Epithelial cell of proximal tubule (primary cell): ENCODE measurements around the gene BRF1. TPM values are rescaled to one million over a fixed set of nuclear protein-coding genes. Genes with fewer than 3 reads are reported as not detected.

Source experiments
- DNase-seq: peaks from one replicate; pipeline ENCODE4 v3.0.0-alpha.2; 2011; ENCODE audit warnings: low read depth
- H3K4me3 ChIP-seq: 2 replicates; pipeline ENCODE4 v1.5.1; 2011; ENCODE audit warnings: low read depth, mild to moderate bottlenecking, low read length
- CTCF ChIP-seq: conservative IDR thresholded peaks from 2 replicates; pipeline ENCODE4 v1.5.1; 2012; ENCODE audit warnings: low read depth, mild to moderate bottlenecking, low read length
- total RNA-seq: library from RNA; depleted of rRNA; stranded (reverse); fragments of >200 nt; gene quantifications from 2 replicates; pipeline ENCODE4 v1.2.3, GENCODE V29; 2015

BRF1 gene
- total RNA-seq, 1 donor from 2014 or later, result 23.8 TPM

- H3K4me3 ChIP-seq, result no peak overlapping the region
- DNase-seq, result no peak
- TF ChIP-seq CTCF, result no peak
These were observed 22.9 kb upstream of the BRF1 start for GRCh38 chr14:105323663-105324062.

- no peak for DNase-seq
- no peak overlapping the region for H3K4me3 ChIP-seq
- TF ChIP-seq CTCF, result no peak
These were observed 22.2 kb upstream of the BRF1 start for GRCh38 chr14:105322791-105323556.

- no peak for DNase-seq
- peak; percentile 19 for TF ChIP-seq CTCF
- peak overlapping the region; percentile 25 for H3K4me3 ChIP-seq
These were observed 16.7 kb upstream of the BRF1 start for GRCh38 chr14:105317546-105317945.

- TF ChIP-seq CTCF, result no peak
- H3K4me3 ChIP-seq, result peak overlapping the region; percentile 25
- DNase-seq, result no peak
These were observed 16.2 kb upstream of the BRF1 start for GRCh38 chr14:105316968-105317510.

- DNase-seq, result no peak
- H3K4me3 ChIP-seq, result peak overlapping the region; percentile 73
- no peak for TF ChIP-seq CTCF
These were observed 15.8 kb upstream of the BRF1 start for GRCh38 chr14:105316577-105316941.

- no peak for TF ChIP-seq CTCF
- no peak for DNase-seq
These were observed 15.3 kb upstream of the BRF1 start for GRCh38 chr14:105315941-105316576.

More at GRCh38 chr14:105315941-105316576, 15.3 kb upstream of the BRF1 start:
- peak overlapping the region; percentile 73 for H3K4me3 ChIP-seq
